Neural cell (in vitro differentiated cells): ENCODE results near the gene OLFM1. TPM values are rescaled to one million over a fixed set of nuclear protein-coding genes. Genes with fewer than 3 reads are reported as not detected.

Experiments
- H2AFZ ChIP-seq: fragments of 200-600, 300-800 bp; sonication (generic), shearing (Covaris generic); 2 replicates; pipeline ENCODE4 v1.6.0; 2014; ENCODE audit warnings: low read depth, mild to moderate bottlenecking, antibody characterized with exemption, low read length, moderate library complexity
- H3F3A ChIP-seq: fragments of 200-600 bp; shearing (Covaris generic); 2 replicates; pipeline ENCODE4 v1.6.1; 2016; ENCODE audit warnings: mild to moderate bottlenecking, moderate library complexity, mixed read lengths, antibody characterized with exemption, low read length; ENCODE audit not compliant: insufficient read depth, poor library complexity, severe bottlenecking
- H3K27ac ChIP-seq: fragments of 200-600, 300-800 bp; sonication (generic), shearing (Covaris generic); 2 replicates; pipeline ENCODE4 v1.5.1; 2014; ENCODE audit warnings: mild to moderate bottlenecking, low read length, moderate library complexity
- H3K27me3 ChIP-seq: fragments of 300-800, 200-600 bp; sonication (generic), shearing (Covaris generic); 2 replicates; pipeline ENCODE4 v1.6.0; 2014; ENCODE audit warnings: mild to moderate bottlenecking, low read depth, low read length, moderate library complexity; ENCODE audit not compliant: insufficient read depth
- H3K36me3 ChIP-seq: fragments of 300-800, 200-600 bp; sonication (generic), shearing (Covaris generic); 2 replicates; pipeline ENCODE4 v1.5.1; 2014; ENCODE audit warnings: mild to moderate bottlenecking, antibody characterized with exemption, low read length, moderate library complexity; ENCODE audit not compliant: insufficient read depth
- H3K4me2 ChIP-seq: fragments of 300-800, 200-600 bp; sonication (generic), shearing (Covaris generic); 2 replicates; pipeline ENCODE4 v1.6.0; 2014; ENCODE audit warnings: mild to moderate bottlenecking, low read length
- H3K4me3 ChIP-seq: fragments of 300-800, 200-600 bp; sonication (generic), shearing (Covaris generic); 2 replicates; pipeline ENCODE4 v1.5.1; 2014; ENCODE audit warnings: mild to moderate bottlenecking, low read length, moderate library complexity
- H3K79me2 ChIP-seq: fragments of 200-600 bp; shearing (Covaris generic); replicated peaks from 2 replicates; pipeline ENCODE4 v1.6.0; 2014; ENCODE audit warnings: mild to moderate bottlenecking, low read length, moderate library complexity; ENCODE audit not compliant: insufficient read depth
- H3K9ac ChIP-seq: fragments of 300-800, 200-600 bp; sonication (generic), shearing (Covaris generic); 2 replicates; pipeline ENCODE4 v1.6.1; 2016; ENCODE audit warnings: mild to moderate bottlenecking, low read length, mixed read lengths
- H3K9me2 ChIP-seq: fragments of 200-600 bp; shearing (Covaris generic); 2 replicates; pipeline ENCODE4 v1.6.1; 2016; ENCODE audit warnings: mild to moderate bottlenecking, low read length, mixed read lengths; ENCODE audit not compliant: insufficient read depth
- H3K9me3 ChIP-seq: fragments of 200-600, 300-800 bp; sonication (generic), shearing (Covaris generic); 2 replicates; pipeline ENCODE4 v1.6.1; 2016; ENCODE audit warnings: mild to moderate bottlenecking, mixed run types, low read length, moderate library complexity, mixed read lengths
- H4K20me1 ChIP-seq: fragments of 200-600 bp; shearing (Covaris generic); 2 replicates; pipeline ENCODE4 v1.6.1; 2016; ENCODE audit warnings: mild to moderate bottlenecking, mixed run types; ENCODE audit not compliant: insufficient read depth
- EP300 ChIP-seq: fragments of 450-650 bp; conservative IDR thresholded peaks from 2 replicates; pipeline ENCODE4 v1.6.1; 2014; ENCODE audit warnings: antibody characterized with exemption, mild to moderate bottlenecking, moderate library complexity; ENCODE audit not compliant: poor library complexity, severe bottlenecking
- EZH2 ChIP-seq: fragments of 200-600, 300-800 bp; shearing (Covaris generic), sonication (generic); IDR thresholded peaks from 2 replicates; pipeline ENCODE4 v1.6.1; 2014; ENCODE audit warnings: antibody characterized with exemption, low read length, borderline replicate concordance, mild to moderate bottlenecking; ENCODE audit not compliant: insufficient read depth, poor library complexity, severe bottlenecking
- MXI1 ChIP-seq: fragments of 450-650 bp; conservative IDR thresholded peaks from 2 replicates; pipeline ENCODE4 v1.6.1; 2014; ENCODE audit warnings: antibody characterized with exemption, mild to moderate bottlenecking; ENCODE audit not compliant: poor library complexity, severe bottlenecking
- POLR2AphosphoS5 ChIP-seq: IDR thresholded peaks from 2 replicates; pipeline ENCODE4 v1.6.1; 2012
- RAD21 ChIP-seq: fragments of 450-650 bp; conservative IDR thresholded peaks from 2 replicates; pipeline ENCODE4 v1.6.1; 2014; ENCODE audit warnings: antibody characterized with exemption, mild to moderate bottlenecking, moderate library complexity
- SMC3 ChIP-seq: fragments of 450-650 bp; conservative IDR thresholded peaks from 2 replicates; pipeline ENCODE4 v1.6.1; 2014; ENCODE audit warnings: antibody characterized with exemption, mild to moderate bottlenecking, moderate library complexity; ENCODE audit not compliant: poor library complexity
- TAF1 ChIP-seq: IDR thresholded peaks from 2 replicates; pipeline ENCODE4 v1.6.1; 2012; ENCODE audit warnings: low read depth
- polyA plus RNA-seq: library from polyadenylated mRNA; depleted of rRNA; stranded (reverse); fragments of >200 nt; gene quantifications from 2 replicates; pipeline ENCODE4 v1.2.3, GENCODE V29; 2014
- TF ChIP-seq, protein P1 (sequence below): fragments of 450-650 bp; IDR thresholded peaks from 2 replicates; pipeline ENCODE4 v1.5.1; 2014; ENCODE audit warnings: antibody characterized with exemption, mild to moderate bottlenecking, moderate library complexity; ENCODE audit not compliant: poor library complexity, severe bottlenecking
- TF ChIP-seq, protein P2 (sequence below): IDR thresholded peaks from 2 replicates; pipeline ENCODE4 v1.6.1; 2012; ENCODE audit warnings: borderline replicate concordance

Gene OLFM1
- polyA plus RNA-seq, 1 donor from 2014 or later, result 102 TPM

DNA sequence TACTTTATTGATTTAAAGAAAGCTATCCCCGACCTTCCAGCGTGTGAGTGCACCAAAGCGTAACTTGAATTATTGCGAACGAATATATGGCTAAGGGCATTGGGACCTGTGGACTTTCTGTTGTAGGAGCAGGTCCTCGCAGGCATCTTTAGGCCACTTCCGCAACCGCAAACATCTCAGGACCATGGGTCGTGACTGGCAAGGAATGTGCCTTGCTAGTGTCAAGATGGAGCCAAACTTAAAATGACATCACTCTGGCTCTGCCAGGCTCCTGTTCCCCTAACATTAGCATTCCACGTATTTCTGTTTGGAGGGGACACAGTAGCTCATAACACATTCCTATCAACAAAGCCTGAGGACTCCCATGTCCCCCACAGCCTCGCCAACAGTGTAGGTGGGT is 44.1 kb upstream of the OLFM1 start:
- Histone ChIP-seq H3K9me3 (no peaks in the 10 kb centered on the region), H3K9ac (no peak overlapping the region), H3K36me3 (no peaks in the 10 kb centered on the region), H3K79me2 (no peaks in the 10 kb centered on the region), H3K9me2 (no peaks in the 10 kb centered on the region), H3K27me3 (no peaks in the 10 kb centered on the region), H3K4me3 (no peak overlapping the region), H3F3A (no peaks in the 10 kb centered on the region), H3K4me2 (no peak overlapping the region), H4K20me1 (no peaks in the 10 kb centered on the region), H2AFZ (no peak overlapping the region), H3K27ac (no peak overlapping the region)
- TF ChIP-seq EP300, result no peak
- TF ChIP-seq MXI1, result no peak
- TF ChIP-seq, protein P1, sequence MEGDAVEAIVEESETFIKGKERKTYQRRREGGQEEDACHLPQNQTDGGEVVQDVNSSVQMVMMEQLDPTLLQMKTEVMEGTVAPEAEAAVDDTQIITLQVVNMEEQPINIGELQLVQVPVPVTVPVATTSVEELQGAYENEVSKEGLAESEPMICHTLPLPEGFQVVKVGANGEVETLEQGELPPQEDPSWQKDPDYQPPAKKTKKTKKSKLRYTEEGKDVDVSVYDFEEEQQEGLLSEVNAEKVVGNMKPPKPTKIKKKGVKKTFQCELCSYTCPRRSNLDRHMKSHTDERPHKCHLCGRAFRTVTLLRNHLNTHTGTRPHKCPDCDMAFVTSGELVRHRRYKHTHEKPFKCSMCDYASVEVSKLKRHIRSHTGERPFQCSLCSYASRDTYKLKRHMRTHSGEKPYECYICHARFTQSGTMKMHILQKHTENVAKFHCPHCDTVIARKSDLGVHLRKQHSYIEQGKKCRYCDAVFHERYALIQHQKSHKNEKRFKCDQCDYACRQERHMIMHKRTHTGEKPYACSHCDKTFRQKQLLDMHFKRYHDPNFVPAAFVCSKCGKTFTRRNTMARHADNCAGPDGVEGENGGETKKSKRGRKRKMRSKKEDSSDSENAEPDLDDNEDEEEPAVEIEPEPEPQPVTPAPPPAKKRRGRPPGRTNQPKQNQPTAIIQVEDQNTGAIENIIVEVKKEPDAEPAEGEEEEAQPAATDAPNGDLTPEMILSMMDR, result no peak
- TF ChIP-seq EZH2, result no peak
- TF ChIP-seq, protein P2, sequence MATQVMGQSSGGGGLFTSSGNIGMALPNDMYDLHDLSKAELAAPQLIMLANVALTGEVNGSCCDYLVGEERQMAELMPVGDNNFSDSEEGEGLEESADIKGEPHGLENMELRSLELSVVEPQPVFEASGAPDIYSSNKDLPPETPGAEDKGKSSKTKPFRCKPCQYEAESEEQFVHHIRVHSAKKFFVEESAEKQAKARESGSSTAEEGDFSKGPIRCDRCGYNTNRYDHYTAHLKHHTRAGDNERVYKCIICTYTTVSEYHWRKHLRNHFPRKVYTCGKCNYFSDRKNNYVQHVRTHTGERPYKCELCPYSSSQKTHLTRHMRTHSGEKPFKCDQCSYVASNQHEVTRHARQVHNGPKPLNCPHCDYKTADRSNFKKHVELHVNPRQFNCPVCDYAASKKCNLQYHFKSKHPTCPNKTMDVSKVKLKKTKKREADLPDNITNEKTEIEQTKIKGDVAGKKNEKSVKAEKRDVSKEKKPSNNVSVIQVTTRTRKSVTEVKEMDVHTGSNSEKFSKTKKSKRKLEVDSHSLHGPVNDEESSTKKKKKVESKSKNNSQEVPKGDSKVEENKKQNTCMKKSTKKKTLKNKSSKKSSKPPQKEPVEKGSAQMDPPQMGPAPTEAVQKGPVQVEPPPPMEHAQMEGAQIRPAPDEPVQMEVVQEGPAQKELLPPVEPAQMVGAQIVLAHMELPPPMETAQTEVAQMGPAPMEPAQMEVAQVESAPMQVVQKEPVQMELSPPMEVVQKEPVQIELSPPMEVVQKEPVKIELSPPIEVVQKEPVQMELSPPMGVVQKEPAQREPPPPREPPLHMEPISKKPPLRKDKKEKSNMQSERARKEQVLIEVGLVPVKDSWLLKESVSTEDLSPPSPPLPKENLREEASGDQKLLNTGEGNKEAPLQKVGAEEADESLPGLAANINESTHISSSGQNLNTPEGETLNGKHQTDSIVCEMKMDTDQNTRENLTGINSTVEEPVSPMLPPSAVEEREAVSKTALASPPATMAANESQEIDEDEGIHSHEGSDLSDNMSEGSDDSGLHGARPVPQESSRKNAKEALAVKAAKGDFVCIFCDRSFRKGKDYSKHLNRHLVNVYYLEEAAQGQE, result no peak
- TF ChIP-seq RAD21, result no peak
- TF ChIP-seq TAF1, result no peak
- TF ChIP-seq POLR2AphosphoS5, result no peak
- TF ChIP-seq SMC3, result no peak

GRCh38 chr9:135045264-135045927 is 42.1 kb upstream of the OLFM1 start:
- Histone ChIP-seq H3K9me3 (no peaks in the 10 kb centered on the region), H2AFZ (no peak overlapping the region), H3K4me2 (no peak overlapping the region), H4K20me1 (no peaks in the 10 kb centered on the region), H3K27me3 (no peaks in the 10 kb centered on the region), H3K79me2 (no peaks in the 10 kb centered on the region), H3K9me2 (no peaks in the 10 kb centered on the region), H3K27ac (no peak overlapping the region), H3K36me3 (no peaks in the 10 kb centered on the region), H3K4me3 (no peak overlapping the region), H3K9ac (no peak overlapping the region), H3F3A (peaks cover 5% of the 10 kb centered on the region)
- TF ChIP-seq, protein P2, result no peak
- TF ChIP-seq EP300, result no peak
- TF ChIP-seq, protein P1, result no peak
- no peak for TF ChIP-seq EZH2
- TF ChIP-seq TAF1, result no peak
- TF ChIP-seq RAD21, result no peak
- no peak for TF ChIP-seq MXI1
- TF ChIP-seq SMC3, result no peak
- no peak for TF ChIP-seq POLR2AphosphoS5
